DOHH2 (cell line): Measurements from ENCODE around the gene SATB1.

ENCODE experiments used
- H3F3A ChIP-seq: fragments of 200-600 bp; sonication (generic), shearing (Covaris generic); 2 replicates; pipeline ENCODE4 v1.6.0; 2016; ENCODE audit warnings: antibody characterized with exemption, mild to moderate bottlenecking; ENCODE audit not compliant: control insufficient read depth, insufficient read depth
- H3K27ac ChIP-seq: fragments of 200-600 bp; sonication (generic); 2 replicates; pipeline ENCODE4 v1.5.1; 2014; ENCODE audit warnings: low read depth, mild to moderate bottlenecking, low read length, moderate library complexity
- H3K27me3 ChIP-seq: fragments of 200-600 bp; sonication (generic); 2 replicates; pipeline ENCODE4 v1.6.1; 2014; ENCODE audit warnings: mild to moderate bottlenecking, low read length, mixed read lengths; ENCODE audit not compliant: control insufficient read depth
- H3K36me3 ChIP-seq: fragments of 200-600 bp; sonication (generic); 2 replicates; pipeline ENCODE4 v1.6.1; 2014; ENCODE audit warnings: mild to moderate bottlenecking, low read length, moderate library complexity, mixed read lengths; ENCODE audit not compliant: control insufficient read depth
- H3K4me1 ChIP-seq: fragments of 200-600 bp; sonication (generic); 2 replicates; pipeline ENCODE4 v1.6.1; 2014; ENCODE audit warnings: mild to moderate bottlenecking, low read length, mixed read lengths; ENCODE audit not compliant: control insufficient read depth
- H3K4me2 ChIP-seq: fragments of 200-600 bp; sonication (generic); 2 replicates; pipeline ENCODE4 v1.6.0; 2014; ENCODE audit warnings: mild to moderate bottlenecking, low read length, moderate library complexity
- H3K4me3 ChIP-seq: fragments of 200-600 bp; sonication (generic); 2 replicates; pipeline ENCODE4 v1.5.1; 2014; ENCODE audit warnings: mild to moderate bottlenecking, low read length, mixed read lengths
- H3K79me2 ChIP-seq: fragments of 200-600 bp; sonication (generic); 2 replicates; pipeline ENCODE4 v1.6.1; 2014; ENCODE audit warnings: mild to moderate bottlenecking, low read length, mixed read lengths; ENCODE audit not compliant: control insufficient read depth
- H3K9me2 ChIP-seq: fragments of 200-600 bp; sonication (generic); replicated peaks from 2 replicates; pipeline ENCODE4 v1.6.1; 2014; ENCODE audit warnings: mild to moderate bottlenecking, low read length, mixed read lengths; ENCODE audit not compliant: control insufficient read depth
- H3K9me3 ChIP-seq: fragments of 200-600 bp; sonication (generic); 2 replicates; pipeline ENCODE4 v1.6.1; 2014; ENCODE audit warnings: antibody characterized with exemption, low read length, mixed read lengths; ENCODE audit not compliant: control insufficient read depth, insufficient read depth
- H4K20me1 ChIP-seq: fragments of 200-600 bp; sonication (generic); 2 replicates; pipeline ENCODE4 v1.6.0; 2014; ENCODE audit warnings: low read depth, mild to moderate bottlenecking, antibody characterized with exemption, low read length, moderate library complexity; ENCODE audit not compliant: control insufficient read depth, insufficient read depth
- CTCF ChIP-seq: fragments of 200-600 bp; sonication (generic); IDR thresholded peaks from one replicate; pipeline ENCODE4 v1.5.1; 2014; ENCODE audit warnings: antibody characterized with exemption, mild to moderate bottlenecking, low read depth, low read length; ENCODE audit not compliant: poor library complexity, severe bottlenecking
- EZH2phosphoT487 ChIP-seq: fragments of 200-600 bp; sonication (generic); IDR thresholded peaks from 2 replicates; pipeline ENCODE4 v1.6.1; 2017; ENCODE audit warnings: borderline replicate concordance, mild to moderate bottlenecking, antibody characterized with exemption, low read length, moderate library complexity, mixed read lengths

Gene SATB1

GRCh38 chr3:18446149-18446825 lies 21.1 kb upstream of the SATB1 start:
- H3K4me2 ChIP-seq, result peak overlapping the region; percentile 81
- H3K4me3 ChIP-seq, result peak overlapping the region; percentile 70
- TF ChIP-seq CTCF, result no peak
- TF ChIP-seq EZH2phosphoT487, result no peak
- H4K20me1 ChIP-seq, result 0 out of 2 replicates have a peak, but pooled peaks cover 3% of the 10 kb centered on the region
- H3K9me3 ChIP-seq, result peaks cover 6% of the 10 kb centered on the region; the same call in 1 of the 2 replicates
- H3K27ac ChIP-seq, result no peak overlapping the region
- no peaks in the 10 kb centered on the region for H3K9me2 ChIP-seq
- no peaks in the 10 kb centered on the region for H3K79me2 ChIP-seq
- no peaks in the 10 kb centered on the region for H3K36me3 ChIP-seq
- H3K4me1 ChIP-seq, result peaks cover 30% of the 10 kb centered on the region
- H3K27me3 ChIP-seq, result peaks cover 54% of the 10 kb centered on the region
- 0 out of 2 replicates have a peak, but pooled peaks cover 5% of the 10 kb centered on the region for H3F3A ChIP-seq

- H3K9me2 ChIP-seq, result no peaks in the 10 kb centered on the region
- TF ChIP-seq EZH2phosphoT487 (peak; percentile 26; the same call in 1 of the 2 replicates), CTCF (peak; percentile 32)
- H3K4me3 ChIP-seq, result peak overlapping the region; percentile 70
- H3K9me3 ChIP-seq, result peaks cover 6% of the 10 kb centered on the region; the same call in 1 of the 2 replicates
- no peaks in the 10 kb centered on the region for H3K79me2 ChIP-seq
- peaks cover 34% of the 10 kb centered on the region for H3K4me1 ChIP-seq
- H3K27ac ChIP-seq, result no peak overlapping the region
- 0 out of 2 replicates have a peak, but pooled peaks cover 3% of the 10 kb centered on the region for H4K20me1 ChIP-seq
- H3F3A ChIP-seq, result 0 out of 2 replicates have a peak, but pooled peaks cover 5% of the 10 kb centered on the region
- peaks cover 58% of the 10 kb centered on the region for H3K27me3 ChIP-seq
- H3K36me3 ChIP-seq, result no peaks in the 10 kb centered on the region
- peak overlapping the region; percentile 81 for H3K4me2 ChIP-seq
Observed at GRCh38 chr3:18445401-18446148, 20.4 kb upstream of the SATB1 start.

DNA sequence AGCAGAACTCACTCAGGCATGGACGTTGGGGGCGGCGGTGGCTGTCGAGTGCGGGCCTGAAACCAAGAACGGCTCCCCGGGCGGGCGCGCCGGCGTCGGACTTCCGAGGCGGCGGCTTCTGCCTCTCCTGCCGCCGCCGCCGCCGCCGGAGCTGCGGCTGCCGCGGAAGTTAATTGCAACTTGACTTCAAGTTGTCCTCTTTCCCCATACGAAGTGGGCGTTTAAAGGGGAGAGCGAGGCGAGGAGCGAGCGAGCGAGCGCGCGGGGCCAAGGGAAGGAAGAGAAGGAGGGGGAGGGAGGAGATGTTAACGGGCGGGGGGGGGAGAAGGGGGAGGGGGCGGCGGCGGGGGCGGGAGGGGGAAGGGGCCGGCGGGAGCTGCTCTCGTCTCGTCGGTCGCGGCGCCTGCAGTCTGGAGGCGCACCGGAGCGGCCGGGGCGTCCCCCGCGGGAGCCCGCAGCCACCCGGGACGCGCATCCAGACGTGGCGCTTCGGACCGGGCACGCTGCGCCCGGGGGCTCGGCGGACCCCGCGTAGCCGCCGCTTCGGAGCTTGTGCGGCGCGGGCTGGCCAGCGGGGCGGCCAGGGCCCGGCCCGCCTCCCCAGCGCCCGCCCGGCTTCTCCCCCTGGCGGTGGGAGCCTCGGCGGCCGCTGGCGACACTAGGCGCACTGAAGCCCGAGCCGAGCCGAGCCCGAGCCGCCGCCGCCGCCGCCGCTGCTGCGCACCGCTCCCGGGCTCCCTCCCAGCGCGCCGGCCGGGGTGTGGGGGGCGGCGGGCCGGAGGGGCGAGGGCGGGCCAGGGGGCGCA lies 19.7 kb upstream of the SATB1 start:
- no peaks in the 10 kb centered on the region for H3K9me2 ChIP-seq
- no peaks in the 10 kb centered on the region for H3K79me2 ChIP-seq
- H3K4me2 ChIP-seq, result peak overlapping the region; percentile 91
- H3K4me1 ChIP-seq, result peaks cover 41% of the 10 kb centered on the region
- H3K36me3 ChIP-seq, result no peaks in the 10 kb centered on the region
- peak overlapping the region; percentile 76 for H3K4me3 ChIP-seq
- 0 out of 2 replicates have a peak, but pooled peaks cover 3% of the 10 kb centered on the region for H4K20me1 ChIP-seq
- H3F3A ChIP-seq, result 0 out of 2 replicates have a peak, but pooled peaks cover 5% of the 10 kb centered on the region
- peaks cover 6% of the 10 kb centered on the region; the same call in 1 of the 2 replicates for H3K9me3 ChIP-seq
- no peak overlapping the region for H3K27ac ChIP-seq
- TF ChIP-seq EZH2phosphoT487 (no peak), CTCF (no peak)
- H3K27me3 ChIP-seq, result peaks cover 66% of the 10 kb centered on the region
